ENCODE measurements around the gene MYRIP.

Gene MYRIP

DNA sequence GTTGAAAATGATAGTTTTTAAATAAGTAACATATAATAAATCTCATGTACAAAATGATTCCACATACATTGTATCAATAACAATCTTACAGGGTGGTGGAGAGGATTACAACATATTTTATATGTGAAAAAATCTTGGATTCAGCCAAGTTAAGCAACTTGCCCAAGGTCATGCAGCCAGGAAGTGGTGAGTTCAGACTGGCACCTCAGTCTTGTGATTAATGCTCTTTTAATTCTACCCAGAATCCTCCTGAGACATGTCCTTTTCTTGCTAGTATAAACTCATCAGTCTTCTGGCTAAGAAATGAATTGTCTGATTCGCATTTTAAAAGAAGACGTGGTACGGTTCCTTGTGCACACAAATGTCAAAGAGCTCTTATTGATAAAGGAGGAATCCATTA is 4.5 kb upstream of the MYRIP start:
- TF ChIP-seq ZNF384 (IDR thresholded peaks at IDR 0.05) (no peak), NFRKB (IDR thresholded peaks at IDR 0.05) (no peak), CTBP1 (IDR thresholded peaks at IDR 0.05; ENCODE audit: borderline replicate concordance) (no peak)
- DNase-seq (ENCODE audit: extremely low spot score) = no peak
- POLR2A ChIA-PET = no interaction called here
- CTCF ChIA-PET = no interaction called here

GRCh38 chr3:39805650-39806049 is 3.8 kb upstream of the MYRIP start:
- CTCF ChIA-PET = no interaction called here
- POLR2A ChIA-PET = no interaction called here
- TF ChIP-seq FOXM1 (IDR thresholded peaks at IDR 0.05; ENCODE audit: borderline replicate concordance) = no peak
- TF ChIP-seq BHLHE40 (IDR thresholded peaks at IDR 0.05; ENCODE audit: borderline replicate concordance) = no peak
- TF ChIP-seq SUZ12 (IDR thresholded peaks at IDR 0.05) = no peak
- TF ChIP-seq TARDBP (IDR thresholded peaks at IDR 0.05) = no peak
- TF ChIP-seq ZNF384 (IDR thresholded peaks at IDR 0.05) = no peak
- no peak for TF ChIP-seq SP1 (IDR thresholded peaks at IDR 0.05)
- no peak for TF ChIP-seq FOXA1 (IDR thresholded peaks at IDR 0.05)
- TF ChIP-seq LEF1 (IDR thresholded peaks at IDR 0.05; ENCODE audit: borderline replicate concordance) = no peak
- no peak for TF ChIP-seq CTBP1 (IDR thresholded peaks at IDR 0.05; ENCODE audit: borderline replicate concordance)
- no peak for TF ChIP-seq FOXK2 (IDR thresholded peaks at IDR 0.05)
- TF ChIP-seq L3MBTL2 (conservative IDR thresholded peaks at IDR 0.05) = no peak
- TF ChIP-seq, protein P1, sequence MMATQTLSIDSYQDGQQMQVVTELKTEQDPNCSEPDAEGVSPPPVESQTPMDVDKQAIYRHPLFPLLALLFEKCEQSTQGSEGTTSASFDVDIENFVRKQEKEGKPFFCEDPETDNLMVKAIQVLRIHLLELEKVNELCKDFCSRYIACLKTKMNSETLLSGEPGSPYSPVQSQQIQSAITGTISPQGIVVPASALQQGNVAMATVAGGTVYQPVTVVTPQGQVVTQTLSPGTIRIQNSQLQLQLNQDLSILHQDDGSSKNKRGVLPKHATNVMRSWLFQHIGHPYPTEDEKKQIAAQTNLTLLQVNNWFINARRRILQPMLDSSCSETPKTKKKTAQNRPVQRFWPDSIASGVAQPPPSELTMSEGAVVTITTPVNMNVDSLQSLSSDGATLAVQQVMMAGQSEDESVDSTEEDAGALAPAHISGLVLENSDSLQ (IDR thresholded peaks at IDR 0.05) = no peak
- no peak for TF ChIP-seq ARNT (IDR thresholded peaks at IDR 0.05)
- TF ChIP-seq ELF4 (IDR thresholded peaks at IDR 0.05) = no peak
- no peak for TF ChIP-seq NFRKB (IDR thresholded peaks at IDR 0.05)
- no peak for TF ChIP-seq HDGF (IDR thresholded peaks at IDR 0.05; ENCODE audit: borderline replicate concordance)
- no peak for DNase-seq (ENCODE audit: extremely low spot score)

- ChIA-PET POLR2A (no interaction called here), CTCF (no interaction called here)
- TF ChIP-seq ZNF384 (IDR thresholded peaks at IDR 0.05) (no peak), HDGF (IDR thresholded peaks at IDR 0.05; ENCODE audit: borderline replicate concordance) (no peak), FOXM1 (IDR thresholded peaks at IDR 0.05; ENCODE audit: borderline replicate concordance) (no peak), CTBP1 (IDR thresholded peaks at IDR 0.05; ENCODE audit: borderline replicate concordance) (no peak), FOXK2 (IDR thresholded peaks at IDR 0.05) (no peak), ELF4 (IDR thresholded peaks at IDR 0.05) (no peak), NFRKB (IDR thresholded peaks at IDR 0.05) (no peak), FOXA1 (IDR thresholded peaks at IDR 0.05) (no peak), TARDBP (IDR thresholded peaks at IDR 0.05) (no peak), ARNT (IDR thresholded peaks at IDR 0.05) (no peak), SP1 (IDR thresholded peaks at IDR 0.05) (no peak), L3MBTL2 (conservative IDR thresholded peaks at IDR 0.05) (no peak), BHLHE40 (IDR thresholded peaks at IDR 0.05; ENCODE audit: borderline replicate concordance) (no peak), SUZ12 (IDR thresholded peaks at IDR 0.05) (no peak), LEF1 (IDR thresholded peaks at IDR 0.05; ENCODE audit: borderline replicate concordance) (no peak)
- TF ChIP-seq, protein P1 (IDR thresholded peaks at IDR 0.05) = no peak
- DNase-seq (ENCODE audit: extremely low spot score) = no peak
Observed at GRCh38 chr3:39806820-39807219, 2.6 kb upstream of the MYRIP start.

DNA sequence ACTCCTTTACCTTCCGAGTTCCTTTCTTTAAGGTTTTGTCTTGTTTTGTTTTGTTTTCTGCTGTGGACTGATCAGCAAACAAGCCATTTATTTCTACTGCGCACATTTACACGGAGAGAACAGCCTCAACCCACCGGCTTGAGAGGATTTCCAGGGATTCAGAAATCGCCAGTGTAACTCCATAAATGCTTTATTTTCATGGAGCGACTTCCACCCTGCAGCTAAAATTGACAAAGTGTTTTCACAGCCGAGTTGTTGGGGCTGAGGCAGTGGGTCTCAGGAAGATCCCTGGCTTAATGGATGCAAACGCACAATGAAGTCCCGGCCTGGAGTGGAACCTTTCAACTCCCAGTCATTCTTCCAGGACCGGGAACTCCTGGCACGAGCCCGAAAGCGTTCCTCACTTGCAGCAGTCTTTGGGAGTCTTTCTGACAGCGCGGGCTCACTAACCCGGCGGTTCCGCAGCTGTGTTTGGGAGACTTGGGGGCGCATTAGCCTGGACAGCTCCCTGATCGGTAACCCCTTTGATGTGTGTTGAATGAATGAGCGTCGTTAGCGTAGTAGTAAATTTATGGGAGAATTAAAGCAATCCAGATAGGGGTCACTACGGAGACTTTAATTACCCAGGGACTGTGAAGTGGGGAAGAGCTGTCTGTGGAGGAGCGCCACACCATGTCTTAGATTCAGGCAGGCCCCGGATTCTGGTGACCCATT is 785 bp upstream of the MYRIP start:
- DNase-seq (ENCODE audit: extremely low spot score) = peak; percentile 16
- CTCF ChIA-PET = no interaction called here
- POLR2A ChIA-PET = no interaction called here
- TF ChIP-seq NFRKB (IDR thresholded peaks at IDR 0.05) = no peak
- TF ChIP-seq CTBP1 (IDR thresholded peaks at IDR 0.05; ENCODE audit: borderline replicate concordance) = no peak
- TF ChIP-seq TARDBP (IDR thresholded peaks at IDR 0.05) = no peak
- TF ChIP-seq BHLHE40 (IDR thresholded peaks at IDR 0.05; ENCODE audit: borderline replicate concordance) = no peak
- TF ChIP-seq FOXA1 (IDR thresholded peaks at IDR 0.05) = no peak
- no peak for TF ChIP-seq FOXK2 (IDR thresholded peaks at IDR 0.05)
- TF ChIP-seq ARNT (IDR thresholded peaks at IDR 0.05) = no peak

DNA sequence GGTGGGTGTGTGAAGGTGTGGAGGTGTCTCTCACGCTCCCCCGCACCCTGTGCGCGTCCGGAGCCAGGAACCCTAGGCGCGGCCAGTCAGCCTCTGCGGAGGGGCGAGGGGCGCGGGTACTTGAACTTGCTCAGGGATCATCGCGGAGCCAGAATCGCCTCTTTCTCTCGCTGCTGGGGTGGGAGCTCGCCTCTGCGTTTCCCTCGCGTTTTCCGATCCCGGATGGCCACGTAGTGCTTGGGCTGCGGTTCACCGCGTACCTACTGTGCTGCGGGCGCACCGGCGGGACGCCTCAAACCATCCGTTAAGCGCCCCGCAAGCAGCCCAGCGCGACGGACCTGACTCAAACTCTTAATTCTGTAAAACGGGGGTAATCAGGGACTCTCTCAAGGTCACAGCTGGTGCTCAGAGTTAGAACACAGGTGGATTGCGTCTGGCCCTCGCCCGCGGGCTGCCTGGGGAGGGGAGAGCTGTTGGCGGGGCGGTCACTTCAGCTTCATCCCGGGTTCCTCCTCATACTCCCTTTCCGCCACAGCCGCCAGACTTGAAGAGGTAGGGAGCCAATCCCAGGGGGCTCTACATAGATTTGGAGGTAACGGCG is 686 bp downstream of the MYRIP start:
- POLR2A ChIA-PET = no interaction called here
- TF ChIP-seq TARDBP (IDR thresholded peaks at IDR 0.05) (no peak), L3MBTL2 (conservative IDR thresholded peaks at IDR 0.05) (no peak), CTBP1 (IDR thresholded peaks at IDR 0.05; ENCODE audit: borderline replicate concordance) (no peak)
- CTCF ChIA-PET = no interaction called here
- DNase-seq (ENCODE audit: extremely low spot score) = no peak

- DNase-seq (ENCODE audit: extremely low spot score) = no peak
- POLR2A ChIA-PET = no interaction called here
- TF ChIP-seq NFRKB (IDR thresholded peaks at IDR 0.05) (no peak), SP1 (IDR thresholded peaks at IDR 0.05) (no peak), FOXM1 (IDR thresholded peaks at IDR 0.05; ENCODE audit: borderline replicate concordance) (no peak), LEF1 (IDR thresholded peaks at IDR 0.05; ENCODE audit: borderline replicate concordance) (no peak), SUZ12 (IDR thresholded peaks at IDR 0.05) (no peak), ELF4 (IDR thresholded peaks at IDR 0.05) (no peak), TARDBP (IDR thresholded peaks at IDR 0.05) (no peak), FOXK2 (IDR thresholded peaks at IDR 0.05) (no peak), CTBP1 (IDR thresholded peaks at IDR 0.05; ENCODE audit: borderline replicate concordance) (no peak), L3MBTL2 (conservative IDR thresholded peaks at IDR 0.05) (no peak), ARNT (IDR thresholded peaks at IDR 0.05) (no peak), HDGF (IDR thresholded peaks at IDR 0.05; ENCODE audit: borderline replicate concordance) (no peak), ZNF384 (IDR thresholded peaks at IDR 0.05) (no peak), FOXA1 (IDR thresholded peaks at IDR 0.05) (no peak)
- TF ChIP-seq, protein P1 (IDR thresholded peaks at IDR 0.05) = no peak
- CTCF ChIA-PET = no interaction called here
Observed at GRCh38 chr3:39810647-39811161, 1.3 kb downstream of the MYRIP start.
